ENCODE results near the gene SCAMP1. TPM values are rescaled to one million over a fixed set of nuclear protein-coding genes. Genes with fewer than 3 reads are reported as not detected.

Gene SCAMP1
- total and polyA plus RNA-seq, 2 of the 13 experiments (the other 11 are each of a cell fraction or from before 2014, with no cell fraction given), result 18.2 to 33.7 TPM

- TF ChIP-seq, protein P1, sequence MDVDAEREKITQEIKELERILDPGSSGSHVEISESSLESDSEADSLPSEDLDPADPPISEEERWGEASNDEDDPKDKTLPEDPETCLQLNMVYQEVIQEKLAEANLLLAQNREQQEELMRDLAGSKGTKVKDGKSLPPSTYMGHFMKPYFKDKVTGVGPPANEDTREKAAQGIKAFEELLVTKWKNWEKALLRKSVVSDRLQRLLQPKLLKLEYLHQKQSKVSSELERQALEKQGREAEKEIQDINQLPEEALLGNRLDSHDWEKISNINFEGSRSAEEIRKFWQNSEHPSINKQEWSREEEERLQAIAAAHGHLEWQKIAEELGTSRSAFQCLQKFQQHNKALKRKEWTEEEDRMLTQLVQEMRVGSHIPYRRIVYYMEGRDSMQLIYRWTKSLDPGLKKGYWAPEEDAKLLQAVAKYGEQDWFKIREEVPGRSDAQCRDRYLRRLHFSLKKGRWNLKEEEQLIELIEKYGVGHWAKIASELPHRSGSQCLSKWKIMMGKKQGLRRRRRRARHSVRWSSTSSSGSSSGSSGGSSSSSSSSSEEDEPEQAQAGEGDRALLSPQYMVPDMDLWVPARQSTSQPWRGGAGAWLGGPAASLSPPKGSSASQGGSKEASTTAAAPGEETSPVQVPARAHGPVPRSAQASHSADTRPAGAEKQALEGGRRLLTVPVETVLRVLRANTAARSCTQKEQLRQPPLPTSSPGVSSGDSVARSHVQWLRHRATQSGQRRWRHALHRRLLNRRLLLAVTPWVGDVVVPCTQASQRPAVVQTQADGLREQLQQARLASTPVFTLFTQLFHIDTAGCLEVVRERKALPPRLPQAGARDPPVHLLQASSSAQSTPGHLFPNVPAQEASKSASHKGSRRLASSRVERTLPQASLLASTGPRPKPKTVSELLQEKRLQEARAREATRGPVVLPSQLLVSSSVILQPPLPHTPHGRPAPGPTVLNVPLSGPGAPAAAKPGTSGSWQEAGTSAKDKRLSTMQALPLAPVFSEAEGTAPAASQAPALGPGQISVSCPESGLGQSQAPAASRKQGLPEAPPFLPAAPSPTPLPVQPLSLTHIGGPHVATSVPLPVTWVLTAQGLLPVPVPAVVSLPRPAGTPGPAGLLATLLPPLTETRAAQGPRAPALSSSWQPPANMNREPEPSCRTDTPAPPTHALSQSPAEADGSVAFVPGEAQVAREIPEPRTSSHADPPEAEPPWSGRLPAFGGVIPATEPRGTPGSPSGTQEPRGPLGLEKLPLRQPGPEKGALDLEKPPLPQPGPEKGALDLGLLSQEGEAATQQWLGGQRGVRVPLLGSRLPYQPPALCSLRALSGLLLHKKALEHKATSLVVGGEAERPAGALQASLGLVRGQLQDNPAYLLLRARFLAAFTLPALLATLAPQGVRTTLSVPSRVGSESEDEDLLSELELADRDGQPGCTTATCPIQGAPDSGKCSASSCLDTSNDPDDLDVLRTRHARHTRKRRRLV (CRISPR knock-in tag; IDR thresholded peaks at IDR 0.05), result peak; percentile 99
- TF ChIP-seq ZNF580 (CRISPR knock-in tag; IDR thresholded peaks at IDR 0.05; ENCODE audit: borderline replicate concordance, low read depth) (peak; percentile 62; the same call in 1 of the 2 replicates), ZSCAN29 (CRISPR knock-in tag; conservative IDR thresholded peaks at IDR 0.05) (0 out of 2 replicates have a peak, but pooled peaks have one; percentile 71), NCOA2 (CRISPR knock-in tag; IDR thresholded peaks at IDR 0.05) (no peak; the same call in 1 of the 2 replicates), ZNF556 (CRISPR knock-in tag; IDR thresholded peaks at IDR 0.05; ENCODE audit: borderline replicate concordance) (peak; percentile 62; the same call in 1 of the 2 replicates), ZNF350 (CRISPR knock-in tag; IDR thresholded peaks at IDR 0.05; ENCODE audit: borderline replicate concordance, low read depth) (no peak), NFRKB (IDR thresholded peaks at IDR 0.05) (no peak), AHR (CRISPR knock-in tag; IDR thresholded peaks at IDR 0.05) (0 out of 2 replicates have a peak, but pooled peaks have one; percentile 17), ZNF839 (CRISPR knock-in tag; IDR thresholded peaks at IDR 0.05; ENCODE audit: borderline replicate concordance) (0 out of 2 replicates have a peak, but pooled peaks have one; percentile 42), MTA1 (CRISPR knock-in tag; IDR thresholded peaks at IDR 0.05; ENCODE audit: borderline replicate concordance) (0 out of 2 replicates have a peak, but pooled peaks have one; percentile 47), ZNF747 (CRISPR knock-in tag; IDR thresholded peaks at IDR 0.05; ENCODE audit: borderline replicate concordance) (peak; percentile 55; the same call in 1 of the 2 replicates), FOXJ3 (CRISPR knock-in tag; IDR thresholded peaks at IDR 0.05; ENCODE audit: borderline replicate concordance) (0 out of 2 replicates have a peak, but pooled peaks have one; percentile 32)
- TF ChIP-seq, protein P2, sequence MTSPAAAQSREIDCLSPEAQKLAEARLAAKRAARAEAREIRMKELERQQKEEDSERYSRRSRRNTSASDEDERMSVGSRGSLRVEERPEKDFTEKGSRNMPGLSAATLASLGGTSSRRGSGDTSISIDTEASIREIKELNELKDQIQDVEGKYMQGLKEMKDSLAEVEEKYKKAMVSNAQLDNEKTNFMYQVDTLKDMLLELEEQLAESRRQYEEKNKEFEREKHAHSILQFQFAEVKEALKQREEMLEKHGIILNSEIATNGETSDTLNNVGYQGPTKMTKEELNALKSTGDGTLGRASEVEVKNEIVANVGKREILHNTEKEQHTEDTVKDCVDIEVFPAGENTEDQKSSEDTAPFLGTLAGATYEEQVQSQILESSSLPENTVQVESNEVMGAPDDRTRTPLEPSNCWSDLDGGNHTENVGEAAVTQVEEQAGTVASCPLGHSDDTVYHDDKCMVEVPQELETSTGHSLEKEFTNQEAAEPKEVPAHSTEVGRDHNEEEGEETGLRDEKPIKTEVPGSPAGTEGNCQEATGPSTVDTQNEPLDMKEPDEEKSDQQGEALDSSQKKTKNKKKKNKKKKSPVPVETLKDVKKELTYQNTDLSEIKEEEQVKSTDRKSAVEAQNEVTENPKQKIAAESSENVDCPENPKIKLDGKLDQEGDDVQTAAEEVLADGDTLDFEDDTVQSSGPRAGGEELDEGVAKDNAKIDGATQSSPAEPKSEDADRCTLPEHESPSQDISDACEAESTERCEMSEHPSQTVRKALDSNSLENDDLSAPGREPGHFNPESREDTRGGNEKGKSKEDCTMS (CRISPR knock-in tag; conservative IDR thresholded peaks at IDR 0.05), result no peak
- TF ChIP-seq, protein P3, sequence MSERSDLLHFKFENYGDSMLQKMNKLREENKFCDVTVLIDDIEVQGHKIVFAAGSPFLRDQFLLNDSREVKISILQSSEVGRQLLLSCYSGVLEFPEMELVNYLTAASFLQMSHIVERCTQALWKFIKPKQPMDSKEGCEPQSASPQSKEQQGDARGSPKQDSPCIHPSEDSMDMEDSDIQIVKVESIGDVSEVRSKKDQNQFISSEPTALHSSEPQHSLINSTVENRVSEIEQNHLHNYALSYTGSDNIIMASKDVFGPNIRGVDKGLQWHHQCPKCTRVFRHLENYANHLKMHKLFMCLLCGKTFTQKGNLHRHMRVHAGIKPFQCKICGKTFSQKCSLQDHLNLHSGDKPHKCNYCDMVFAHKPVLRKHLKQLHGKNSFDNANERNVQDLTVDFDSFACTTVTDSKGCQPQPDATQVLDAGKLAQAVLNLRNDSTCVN (CRISPR knock-in tag; IDR thresholded peaks at IDR 0.05; ENCODE audit: borderline replicate concordance), result peak; percentile 9; the same call in 1 of the 2 replicates
- TF ChIP-seq, protein P4, sequence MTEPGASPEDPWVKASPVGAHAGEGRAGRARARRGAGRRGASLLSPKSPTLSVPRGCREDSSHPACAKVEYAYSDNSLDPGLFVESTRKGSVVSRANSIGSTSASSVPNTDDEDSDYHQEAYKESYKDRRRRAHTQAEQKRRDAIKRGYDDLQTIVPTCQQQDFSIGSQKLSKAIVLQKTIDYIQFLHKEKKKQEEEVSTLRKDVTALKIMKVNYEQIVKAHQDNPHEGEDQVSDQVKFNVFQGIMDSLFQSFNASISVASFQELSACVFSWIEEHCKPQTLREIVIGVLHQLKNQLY (CRISPR knock-in tag; IDR thresholded peaks at IDR 0.05), result no peak
- TF ChIP-seq, protein P5, sequence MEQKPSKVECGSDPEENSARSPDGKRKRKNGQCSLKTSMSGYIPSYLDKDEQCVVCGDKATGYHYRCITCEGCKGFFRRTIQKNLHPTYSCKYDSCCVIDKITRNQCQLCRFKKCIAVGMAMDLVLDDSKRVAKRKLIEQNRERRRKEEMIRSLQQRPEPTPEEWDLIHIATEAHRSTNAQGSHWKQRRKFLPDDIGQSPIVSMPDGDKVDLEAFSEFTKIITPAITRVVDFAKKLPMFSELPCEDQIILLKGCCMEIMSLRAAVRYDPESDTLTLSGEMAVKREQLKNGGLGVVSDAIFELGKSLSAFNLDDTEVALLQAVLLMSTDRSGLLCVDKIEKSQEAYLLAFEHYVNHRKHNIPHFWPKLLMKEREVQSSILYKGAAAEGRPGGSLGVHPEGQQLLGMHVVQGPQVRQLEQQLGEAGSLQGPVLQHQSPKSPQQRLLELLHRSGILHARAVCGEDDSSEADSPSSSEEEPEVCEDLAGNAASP (CRISPR knock-in tag; IDR thresholded peaks at IDR 0.05; ENCODE audit: borderline replicate concordance), result no peak
Measured at GRCh38 chr5:78359831-78360673, at the start of gene SCAMP1 (continued).

All from HepG2 (cell line).